Measurements from ENCODE around the gene TAS2R60.
"Not testable (repeated sequence)": the region's sequence is repeated elsewhere in the genome, so short reads cannot be mapped to it uniquely, and the experiment has no call there.

TAS2R60 gene, protein sequence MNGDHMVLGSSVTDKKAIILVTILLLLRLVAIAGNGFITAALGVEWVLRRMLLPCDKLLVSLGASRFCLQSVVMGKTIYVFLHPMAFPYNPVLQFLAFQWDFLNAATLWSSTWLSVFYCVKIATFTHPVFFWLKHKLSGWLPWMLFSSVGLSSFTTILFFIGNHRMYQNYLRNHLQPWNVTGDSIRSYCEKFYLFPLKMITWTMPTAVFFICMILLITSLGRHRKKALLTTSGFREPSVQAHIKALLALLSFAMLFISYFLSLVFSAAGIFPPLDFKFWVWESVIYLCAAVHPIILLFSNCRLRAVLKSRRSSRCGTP

DNA sequence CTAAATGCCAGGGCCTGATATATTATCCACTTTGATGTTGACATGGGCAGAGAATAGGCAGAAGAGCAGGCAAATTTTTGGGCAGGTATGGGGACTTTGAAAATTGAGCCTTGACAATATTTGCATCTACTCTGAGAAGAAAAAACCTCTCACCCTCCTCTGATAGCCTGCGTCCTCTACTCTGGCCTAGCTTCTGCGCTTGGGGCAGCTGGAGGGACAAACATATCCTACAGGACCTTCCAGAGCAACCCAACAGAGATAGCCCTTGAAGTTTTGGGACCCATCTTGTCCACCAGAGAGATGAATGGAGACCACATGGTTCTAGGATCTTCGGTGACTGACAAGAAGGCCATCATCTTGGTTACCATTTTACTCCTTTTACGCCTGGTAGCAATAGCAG lies at the start of gene TAS2R60:
TAS2R60 (plus strand) TSS at position 301 of the 400 bp plus-strand sequence; CDS start at position 301, 0 bp downstream.
- no peak for DNase-seq (ENCODE audit: low spot score)

DNA sequence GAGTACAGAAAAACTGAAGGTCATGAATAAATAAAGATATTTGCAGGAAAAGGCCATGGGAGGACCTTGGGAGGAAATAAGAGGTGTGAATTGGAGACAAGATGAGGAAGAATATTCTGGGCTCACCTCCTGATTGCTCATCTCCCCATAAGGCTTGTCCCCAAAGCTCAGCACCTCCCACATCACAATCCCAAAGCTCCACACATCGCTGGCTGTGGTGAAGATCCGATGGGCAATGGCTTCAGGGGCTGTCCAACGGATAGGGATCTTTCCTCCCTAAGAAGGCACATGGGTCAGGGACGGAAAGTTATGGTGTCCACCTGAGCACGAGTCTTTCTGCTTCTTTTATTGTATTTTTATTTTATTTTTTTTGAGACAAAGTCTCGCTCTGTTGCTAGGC lies 49.2 kb upstream of the TAS2R60 start:
- DNase-seq (ENCODE audit: low spot score), result no peak

DNA sequence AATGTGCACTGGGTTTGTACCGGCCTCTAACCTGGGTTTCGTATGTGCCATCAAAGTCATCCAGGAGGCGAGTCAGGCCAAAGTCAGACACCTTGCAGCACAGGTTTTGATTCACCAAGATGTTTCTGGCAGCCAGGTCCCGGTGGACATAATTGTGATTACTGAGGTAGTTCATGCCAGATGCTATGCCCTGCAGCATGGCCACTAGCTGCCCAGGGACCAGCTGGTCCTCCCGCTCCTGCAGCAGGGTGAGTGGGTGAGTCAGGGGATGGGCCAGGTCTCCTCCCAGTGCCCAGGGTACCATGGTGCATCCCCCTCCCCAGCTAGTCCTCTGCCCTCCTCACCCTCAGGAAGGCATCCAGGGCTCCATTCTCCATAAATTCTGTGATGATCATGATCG lies 48.5 kb upstream of the TAS2R60 start:
- DNase-seq (ENCODE audit: low spot score), result no peak

DNA sequence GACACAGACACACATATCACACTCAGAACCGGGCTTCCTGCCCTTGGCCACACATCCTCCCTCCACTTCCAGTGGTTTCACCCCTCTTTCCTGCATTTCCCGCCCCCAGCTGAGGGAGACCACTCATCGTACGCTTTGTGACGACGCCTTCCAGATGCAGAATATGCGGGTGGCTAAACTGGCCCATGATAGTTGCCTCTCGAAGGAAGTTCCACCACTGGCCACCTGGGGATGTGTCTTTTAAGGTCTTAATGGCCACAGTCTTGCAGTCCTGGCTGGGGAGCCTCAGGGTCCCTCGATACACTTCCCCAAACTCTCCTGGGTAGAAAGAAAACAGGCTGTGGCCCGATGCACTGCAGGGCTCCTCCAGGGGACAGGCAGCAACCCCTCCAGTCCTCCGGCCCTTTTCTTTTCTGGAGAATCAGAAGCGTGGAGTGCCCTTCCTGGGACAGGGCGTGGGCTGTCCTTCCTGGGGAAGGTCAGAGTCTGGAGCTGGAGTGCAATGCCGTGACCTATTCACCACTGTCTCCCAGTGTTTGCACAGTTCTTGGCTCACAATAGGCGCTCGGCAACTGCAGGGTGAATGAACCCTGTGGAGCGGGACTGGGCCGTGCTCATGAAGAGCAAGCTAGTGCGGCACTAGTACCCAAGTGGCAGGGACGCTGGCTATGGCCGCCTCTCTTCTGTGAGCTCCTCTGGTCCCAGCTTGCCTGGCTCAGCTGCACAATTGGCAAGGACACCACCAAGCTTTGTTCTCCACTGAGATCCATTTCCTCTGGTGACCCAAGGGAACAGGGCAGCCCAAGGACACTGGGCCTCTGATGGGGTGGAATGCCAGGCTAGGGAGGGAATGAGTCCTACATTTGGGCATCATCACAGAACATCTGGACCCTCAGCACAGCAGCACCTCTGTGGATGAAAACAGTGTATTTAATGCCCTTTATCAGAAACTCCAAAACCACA lies 47.8 kb upstream of the TAS2R60 start:
- DNase-seq (ENCODE audit: low spot score), result no peak

DNA sequence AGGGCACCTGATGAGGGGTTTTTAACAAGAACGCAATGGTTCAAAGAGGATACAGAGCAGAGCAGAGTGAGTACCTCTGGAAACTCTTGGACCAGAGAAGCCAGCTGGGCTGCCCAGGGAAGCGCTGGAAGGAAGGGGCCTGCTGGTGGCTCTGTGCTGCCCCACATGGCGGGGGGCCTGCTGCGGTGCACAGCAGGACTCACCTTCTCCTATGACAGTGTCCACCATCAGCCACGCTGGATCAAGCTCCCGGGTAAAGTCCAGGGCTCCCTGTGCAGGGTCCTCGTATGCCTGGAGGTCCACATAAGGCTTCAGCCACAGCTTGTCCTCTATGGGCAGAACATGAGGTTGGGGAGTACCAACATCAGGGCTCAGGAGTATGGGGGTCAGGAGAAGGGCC lies 47.1 kb upstream of the TAS2R60 start:
- no peak for DNase-seq (ENCODE audit: low spot score)

DNA sequence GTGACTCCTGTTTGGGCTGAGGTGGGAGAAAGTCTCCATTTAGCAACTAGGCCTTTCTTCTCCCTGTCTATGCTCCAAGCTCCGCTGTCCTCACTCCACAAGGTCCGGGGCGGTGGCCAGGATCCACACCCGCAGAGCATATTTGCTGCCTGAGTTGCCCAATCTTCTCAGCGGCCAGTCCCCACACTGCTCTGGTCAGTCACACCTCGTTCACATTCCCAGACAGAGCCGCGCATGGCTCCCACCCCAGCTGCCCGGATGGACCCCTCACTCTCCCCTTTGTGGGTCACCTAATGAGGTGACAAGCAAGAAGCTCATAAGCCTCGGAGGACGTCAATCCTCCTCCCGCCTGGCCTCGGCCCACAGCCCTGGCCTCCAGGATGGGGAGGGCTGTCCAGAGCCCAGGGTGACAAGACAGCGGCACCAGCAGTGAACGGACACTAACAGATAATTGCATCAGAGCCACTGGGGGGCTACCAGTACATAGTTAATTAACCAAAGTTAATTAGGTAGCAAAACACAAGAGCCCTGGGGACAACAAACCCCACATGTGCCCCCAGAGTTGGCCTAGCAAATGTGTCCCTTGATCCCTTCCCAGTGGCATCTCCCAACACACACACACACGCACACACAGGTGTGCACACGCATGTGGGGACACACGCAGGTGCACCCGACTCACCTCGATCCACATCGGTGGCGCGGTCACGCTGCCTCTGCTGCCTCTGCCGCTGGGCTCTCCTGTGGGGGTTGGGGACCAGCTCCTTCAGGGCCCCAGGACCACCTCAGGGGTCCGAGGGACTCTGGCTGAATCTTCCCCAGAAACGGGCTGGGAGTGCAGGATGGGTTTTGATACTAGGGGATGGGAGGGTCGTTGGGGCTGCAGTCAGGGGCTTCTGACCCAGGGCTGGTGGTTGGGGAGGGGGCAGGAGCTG lies 46.4 kb upstream of the TAS2R60 start:
- DNase-seq (ENCODE audit: low spot score), result no peak

DNA sequence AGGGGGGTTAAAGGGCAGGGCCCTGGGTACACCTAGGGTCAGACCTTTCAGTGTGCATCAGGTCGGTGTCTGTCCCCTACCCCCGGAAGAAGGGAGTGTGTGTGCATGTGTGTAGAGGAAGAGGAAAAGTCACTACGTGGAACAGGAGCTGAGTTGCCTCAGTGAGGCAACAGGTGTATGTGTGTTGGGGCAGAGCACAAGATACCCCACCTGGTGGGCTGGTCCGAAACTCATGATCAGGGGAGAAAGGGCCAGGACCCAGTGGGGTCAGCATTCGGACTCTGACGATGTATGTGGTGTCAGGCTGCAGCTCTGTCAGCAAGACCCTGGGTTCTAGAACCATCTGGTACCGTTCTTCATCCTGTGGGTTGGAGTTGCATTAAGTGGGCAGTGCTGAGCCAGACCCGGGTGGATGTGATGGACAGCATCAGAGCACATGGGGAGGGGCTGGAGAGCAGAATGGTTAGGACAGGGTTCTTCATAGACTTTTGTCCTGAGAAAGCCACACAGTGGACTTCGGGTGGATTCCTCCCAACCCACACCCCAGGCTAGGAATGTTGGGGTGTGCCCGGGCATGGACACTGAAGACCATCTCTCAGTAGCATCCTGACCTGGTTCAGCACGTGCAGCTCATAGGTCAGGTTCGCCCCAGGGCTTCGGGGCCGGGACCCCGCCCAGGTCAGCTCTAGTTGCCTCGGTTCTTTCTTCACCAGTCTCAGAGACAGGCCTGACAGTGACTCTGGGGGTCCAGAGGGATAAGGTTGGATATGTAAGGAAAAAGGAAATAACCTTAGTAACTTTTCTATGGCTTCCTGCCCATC lies 45.3 kb upstream of the TAS2R60 start:
- DNase-seq (ENCODE audit: low spot score), result no peak

DNA sequence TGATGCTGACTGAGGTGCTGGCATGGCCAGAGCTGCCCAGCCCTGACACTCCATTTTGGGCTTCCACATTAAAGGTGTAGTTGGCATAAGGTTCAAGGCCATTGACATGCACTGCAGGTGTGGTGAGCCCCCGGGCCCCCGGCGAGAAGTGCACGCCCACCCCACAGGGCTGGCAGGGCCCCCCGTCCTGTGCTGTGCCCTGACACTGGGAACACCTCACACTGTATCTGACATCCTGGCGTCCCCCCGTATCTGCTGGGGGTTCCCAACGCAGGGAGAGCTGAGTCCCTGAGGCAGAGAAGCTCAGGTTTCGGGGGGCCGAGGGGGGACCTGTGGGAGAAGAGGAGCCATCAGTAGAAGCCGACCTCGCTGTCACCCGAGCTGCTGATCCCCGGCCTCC lies 44.6 kb upstream of the TAS2R60 start:
- no peak for DNase-seq (ENCODE audit: low spot score)

DNA sequence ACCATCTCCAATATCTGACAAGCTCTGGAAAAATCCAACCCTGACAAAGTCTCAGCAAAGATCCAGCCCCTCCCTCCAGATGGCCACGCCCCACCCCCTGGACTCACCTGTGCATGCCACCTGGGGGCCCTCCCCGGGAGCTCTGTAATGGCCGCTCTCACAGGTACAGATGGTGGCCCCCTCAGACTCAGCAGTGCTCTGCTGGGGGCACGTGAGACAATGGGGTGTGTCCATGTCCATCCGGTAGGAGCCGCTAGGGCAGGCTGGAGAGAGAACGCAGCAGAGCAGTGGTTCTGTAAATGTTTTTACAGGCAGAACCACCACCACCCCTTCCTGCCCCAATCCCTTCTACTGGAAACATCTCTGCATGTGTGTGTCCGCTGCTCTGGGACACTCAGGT lies 44.1 kb upstream of the TAS2R60 start:
- DNase-seq (ENCODE audit: low spot score), result no peak

DNA sequence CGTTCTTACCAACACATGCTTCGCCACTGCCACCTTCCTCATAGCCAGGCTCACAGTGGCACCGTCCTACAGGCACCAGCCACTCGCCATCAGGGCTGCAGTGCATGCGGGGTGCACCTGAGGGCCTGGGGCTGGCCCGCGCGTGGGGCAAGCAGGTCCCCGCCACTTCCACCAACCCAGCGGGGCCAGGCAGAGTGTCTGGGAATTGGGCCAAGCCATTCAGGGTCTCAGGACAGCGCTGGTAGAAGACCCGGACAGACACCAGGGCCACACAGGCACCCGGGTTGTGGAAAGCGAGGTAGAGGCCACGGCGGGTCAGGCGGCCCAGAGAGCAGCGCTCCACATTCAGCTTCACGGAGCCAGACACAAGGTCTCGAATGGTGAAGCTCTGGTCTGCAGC lies 43.6 kb upstream of the TAS2R60 start:
- DNase-seq (ENCODE audit: low spot score), result no peak

DNA sequence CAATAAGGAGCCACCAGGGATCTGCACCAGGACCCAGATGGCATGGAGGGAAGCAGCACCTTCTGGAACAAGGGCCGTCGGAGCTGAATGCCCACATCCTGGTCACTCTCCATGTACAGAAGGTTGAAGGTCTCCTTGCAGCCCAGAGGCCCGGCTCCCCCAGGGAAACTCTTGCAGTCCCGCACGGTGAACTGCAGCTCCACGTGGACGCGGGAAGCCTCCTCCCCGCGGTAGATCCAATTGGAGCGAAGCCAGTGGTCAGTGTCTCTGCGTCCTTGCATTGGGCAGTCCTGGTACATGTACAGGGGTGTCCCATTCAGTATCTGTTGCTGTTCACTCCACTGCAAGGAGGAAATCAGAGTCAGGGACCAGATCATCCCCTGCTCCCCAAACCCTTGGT lies 42.0 kb upstream of the TAS2R60 start:
- no peak for DNase-seq (ENCODE audit: low spot score)

DNA sequence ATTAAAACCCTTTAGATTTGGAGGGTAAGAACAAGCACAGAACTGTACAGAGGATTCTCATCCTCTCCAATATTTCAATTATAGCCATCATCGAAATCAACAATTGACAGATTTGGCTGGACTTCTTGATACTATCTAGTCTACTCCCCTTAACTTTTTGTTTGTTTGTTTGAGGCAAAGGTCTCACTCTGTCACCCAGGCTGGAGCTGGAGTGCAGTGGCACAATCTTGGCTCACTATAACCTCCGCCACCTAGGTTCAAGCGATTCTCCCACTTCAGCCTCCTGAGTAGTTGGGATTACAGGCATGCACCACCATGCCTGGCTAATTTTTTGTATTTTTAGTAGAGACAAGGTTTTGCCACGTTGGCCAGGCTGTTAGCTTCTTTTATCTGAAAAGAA lies 41.0 kb upstream of the TAS2R60 start:
- DNase-seq (ENCODE audit: low spot score), result not testable (repeated sequence)

DNA sequence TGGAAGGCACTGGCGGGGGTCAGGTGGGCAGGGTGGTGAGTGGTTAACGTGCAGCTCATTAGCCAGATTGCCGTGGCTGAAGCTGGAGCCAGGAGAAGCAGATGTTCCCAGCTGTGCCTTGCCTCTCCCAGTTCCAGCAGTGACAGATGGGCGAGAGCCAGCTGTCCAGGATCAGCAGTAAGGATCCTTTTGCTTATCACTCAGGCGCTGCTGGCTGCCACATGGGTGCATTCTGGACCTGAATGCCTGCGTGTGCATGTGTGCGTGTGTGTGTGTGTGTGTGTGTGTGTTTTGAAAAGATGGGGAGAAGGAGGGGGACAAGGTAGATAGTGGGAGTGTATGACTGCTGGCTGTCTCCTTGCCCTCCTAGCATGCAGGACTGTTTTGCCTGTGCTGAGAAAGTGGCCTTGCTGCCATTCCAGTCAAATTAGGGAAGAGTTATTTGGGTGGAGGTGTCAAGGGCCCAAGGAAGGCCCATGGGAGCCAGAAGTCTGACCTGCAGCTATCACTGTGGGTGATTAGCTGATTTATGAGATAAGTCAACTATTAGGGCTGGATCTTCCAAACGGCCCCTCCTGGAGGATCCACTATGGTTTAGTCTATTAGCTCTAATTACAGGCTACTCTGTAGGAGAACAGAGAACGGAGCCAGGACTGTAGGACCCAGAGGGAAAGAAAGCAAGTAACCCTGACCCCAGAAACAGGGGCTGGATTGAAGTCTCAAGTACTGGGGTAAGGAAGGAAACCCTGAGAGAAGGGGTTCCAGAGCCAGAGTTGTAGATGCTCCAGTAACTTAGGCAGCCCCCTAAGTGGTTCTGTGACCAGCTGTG lies 37.9 kb upstream of the TAS2R60 start:
- no peak for DNase-seq (ENCODE audit: low spot score)

DNA sequence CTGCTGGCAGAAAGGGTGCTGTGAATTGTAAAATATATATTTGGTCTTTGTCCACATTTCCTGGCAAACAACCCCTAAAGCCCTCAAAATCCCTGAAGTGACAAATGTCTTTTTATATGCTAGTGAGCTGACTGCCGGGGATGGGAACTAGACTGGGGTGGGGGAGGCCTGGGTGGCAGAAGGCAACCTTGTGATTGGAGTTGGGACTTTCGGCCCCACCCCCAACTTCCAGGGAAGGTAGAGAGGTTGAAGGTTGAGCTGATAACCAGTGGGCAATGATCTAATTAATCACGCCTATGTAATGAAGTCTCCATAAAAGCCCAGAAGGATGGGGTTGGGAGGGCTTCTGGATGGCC lies 37.3 kb upstream of the TAS2R60 start:
- no peak for DNase-seq (ENCODE audit: low spot score)

DNA sequence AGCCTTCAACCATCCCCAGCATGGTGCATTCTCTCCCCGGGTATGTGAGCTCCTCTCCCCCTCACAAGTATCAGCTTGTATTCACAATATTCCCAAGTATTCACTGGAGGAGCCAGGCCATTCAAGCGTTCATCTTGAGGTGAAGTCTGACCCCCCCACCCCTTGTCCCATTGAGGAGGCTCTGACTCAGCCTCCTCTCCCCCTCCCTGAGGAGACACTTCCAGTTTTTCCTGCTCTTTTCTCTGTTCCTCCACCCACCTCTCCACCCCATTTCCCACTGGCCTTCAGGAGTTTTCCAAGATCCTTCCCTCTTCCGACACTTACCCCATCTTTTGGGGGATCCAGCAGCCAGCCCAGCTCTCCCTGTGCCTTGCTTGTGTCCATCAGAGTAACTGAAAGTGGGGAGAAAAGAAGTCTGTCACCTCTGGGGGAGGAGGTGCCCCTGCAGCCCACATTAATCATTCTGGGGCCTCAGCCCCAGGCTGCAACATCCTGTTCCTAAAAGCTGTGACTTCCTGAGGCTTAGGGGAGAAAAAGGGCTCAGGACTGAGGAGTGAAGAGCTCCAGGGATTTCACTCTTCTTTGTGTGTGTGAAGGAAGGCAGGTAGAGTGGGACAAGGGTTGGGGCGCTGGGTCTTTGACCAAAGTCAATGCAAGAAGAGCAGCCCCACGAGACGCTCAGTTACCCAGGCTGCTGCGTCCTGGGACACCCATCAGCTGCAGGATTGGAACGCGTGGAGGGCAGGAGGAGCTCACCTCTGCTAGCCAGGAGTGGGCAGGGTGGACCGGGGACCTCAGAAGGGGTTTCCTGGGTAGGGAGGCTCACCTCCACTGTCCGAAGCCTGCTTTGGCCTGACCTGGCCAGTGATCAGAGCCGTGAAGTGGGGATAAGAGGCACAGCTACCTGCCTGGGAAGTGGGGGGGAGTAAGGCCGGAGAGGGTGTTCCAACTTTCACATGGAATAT lies 35.7 kb upstream of the TAS2R60 start:
- DNase-seq (ENCODE audit: low spot score), result no peak

DNA sequence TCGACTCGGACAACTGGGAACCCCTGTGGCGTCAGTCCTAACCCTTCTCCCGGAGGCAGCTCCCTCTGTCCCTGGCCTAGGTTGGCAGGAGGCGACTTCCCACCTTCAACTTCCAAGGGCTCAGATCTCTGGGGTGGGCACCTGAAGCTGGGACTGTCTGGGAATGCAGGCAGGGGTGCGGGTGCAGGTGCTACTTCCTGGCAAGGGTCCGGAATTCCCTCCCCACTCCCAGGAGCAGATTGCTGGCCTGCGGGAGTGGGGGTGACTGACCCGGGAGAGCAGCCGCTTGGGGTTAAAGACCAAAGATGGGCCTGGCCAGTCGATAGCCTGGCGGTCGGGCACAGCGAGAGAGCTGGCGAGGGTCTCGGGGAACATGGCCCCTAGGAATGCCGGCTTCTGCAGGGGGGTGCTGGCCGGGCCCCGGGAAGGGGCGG lies 35.0 kb upstream of the TAS2R60 start:
- DNase-seq (ENCODE audit: low spot score), result no peak

DNA sequence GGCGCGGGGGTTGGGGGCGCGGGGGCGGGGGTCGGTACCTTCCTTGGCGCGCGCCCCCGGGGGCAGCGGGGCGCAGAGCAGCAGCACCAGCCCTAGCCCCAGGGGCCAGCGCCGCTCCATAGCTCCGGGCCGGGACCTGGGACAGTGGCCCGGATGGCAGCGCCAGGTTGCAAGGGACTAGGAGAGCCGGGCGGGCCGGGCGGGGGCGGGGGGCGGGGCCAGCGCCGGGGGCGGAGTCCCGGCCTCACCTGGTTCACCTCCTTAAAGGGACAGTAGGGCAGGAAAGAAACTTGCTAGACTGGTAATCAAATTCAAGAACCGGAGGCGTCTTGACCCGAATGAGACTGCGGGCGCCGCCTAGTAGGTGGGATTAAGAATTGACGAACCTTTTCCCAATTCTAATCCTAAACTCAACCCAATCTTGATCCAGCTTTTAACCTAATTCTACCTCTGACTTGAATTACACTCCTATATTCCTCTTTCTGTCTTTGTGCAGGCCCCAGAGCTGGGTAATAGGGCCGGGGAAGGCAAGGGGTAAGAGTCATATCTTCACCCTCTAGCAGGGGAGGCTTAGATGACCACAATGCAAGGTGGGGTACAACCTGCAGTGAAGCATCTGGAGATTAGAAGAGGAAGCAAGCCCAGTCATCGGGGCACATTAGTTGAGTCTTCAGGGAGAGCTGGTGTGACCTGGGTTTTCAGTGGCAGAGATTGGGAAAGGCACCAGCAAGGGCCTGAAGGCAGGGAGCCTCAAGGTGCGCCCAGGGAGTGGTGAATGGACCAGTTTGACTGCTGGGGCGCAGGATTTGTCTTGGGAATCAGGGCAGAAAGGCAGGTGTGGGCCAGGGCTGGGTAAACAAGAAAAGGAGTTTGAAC lies 34.3 kb upstream of the TAS2R60 start, which contains the start of gene EPHA1:
EPHA1 (minus strand) TSS at position 171 of the 876 bp plus-strand sequence; CDS start at position 120, 51 bp downstream.
- peak; percentile 95 for DNase-seq (ENCODE audit: low spot score)

DNA sequence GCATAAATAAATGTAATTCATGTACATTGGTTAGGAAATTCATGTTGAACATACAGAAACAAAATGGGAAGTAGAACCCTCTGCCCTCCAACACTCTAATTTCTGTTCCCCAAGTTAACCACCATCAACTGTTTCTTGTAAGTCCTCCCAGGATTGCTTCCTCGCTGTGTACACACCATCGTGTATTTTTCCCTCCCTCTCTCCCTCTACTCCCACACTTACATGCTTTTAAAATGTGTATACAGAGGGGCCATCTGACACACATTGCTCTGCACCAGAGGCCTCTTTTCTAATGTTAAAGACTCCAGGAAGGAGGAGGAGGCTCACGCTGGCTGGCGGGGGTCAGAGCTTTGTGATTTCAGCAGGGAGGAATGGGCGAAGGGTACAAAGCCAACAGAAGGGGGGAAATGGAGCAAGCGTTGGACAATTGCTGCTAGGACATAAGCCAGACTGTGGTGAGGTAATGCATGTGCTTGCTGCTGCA lies 32.7 kb upstream of the TAS2R60 start:
- DNase-seq (ENCODE audit: low spot score), result no peak

All from LoVo (cell line).